ENCODE data around the gene FHOD1. TPM values are rescaled to one million over a fixed set of nuclear protein-coding genes. Genes with fewer than 3 reads are reported as not detected.
A peak's percentile ranks its signal among the peaks of the same experiment; 100 is the strongest.

The FHOD1 gene
- polyA plus RNA-seq, 1 of the 3 experiments (the other 2 are of a cell fraction), result 70.9 TPM

GRCh38 chr16:67283039-67283825 is 36.0 kb upstream of the FHOD1 start:
- Histone ChIP-seq H3K4me2 (no peak overlapping the region), H3F3A (replicated peaks; ENCODE audit: insufficient read depth) (peaks cover 9% of the 10 kb centered on the region), H3K27me3 (ENCODE audit: insufficient read depth) (no peaks in the 10 kb centered on the region), H3K9me3 (no peaks in the 10 kb centered on the region), H3K9me2 (no peaks in the 10 kb centered on the region), H3K9ac (no peak overlapping the region), H3K4me1 (ENCODE audit: control insufficient read depth in 1 of 2, insufficient read depth in 2 of 2, low read depth in 1 of 2, low read length in 1 of 2) (peaks cover 11 to 40% of the 10 kb centered on the region in 2 experiments; a peak in 2 of 4 replicates), H3K36me3 (replicated peaks in 1 of 2; ENCODE audit: control insufficient read depth in 1 of 2, insufficient read depth in 2 of 2, low read length in 1 of 2) (peaks cover 14 to 35% of the 10 kb centered on the region in 2 experiments), H3K79me2 (ENCODE audit: insufficient read depth) (peaks cover 18% of the 10 kb centered on the region), H3K4me3 (ENCODE audit: low read depth in 2 of 2, low read length in 1 of 2) (no peak overlapping the region), H4K20me1 (ENCODE audit: insufficient read depth) (no peaks in the 10 kb centered on the region), H3K27ac (ENCODE audit: low read depth in 2 of 2, low read length in 1 of 2) (no peak overlapping the region), H2AFZ (ENCODE audit: low read depth) (no peak overlapping the region)
- ChIA-PET POLR2A (no interaction called here), CTCF (interaction anchor here (1.0 to 4.4 kb wide), 5 partner anchors 10 to 329 kb away, joined by 3 to 24 read pairs (median 8); partner anchors contain the start of genes KCTD19 and LRRC36)
- 92% methylated on average over 7 of the region's 7 CpGs for WGBS (ENCODE audit: low lambda C conversion rate)
- DNase-seq, result no peak
- TF ChIP-seq RFX5 (IDR thresholded peaks at IDR 0.05; ENCODE audit: low read length) (no peak), SMC3 (IDR thresholded peaks at IDR 0.05; ENCODE audit: low read depth, low read length) (no peak), IRF3 (IDR thresholded peaks at IDR 0.05; ENCODE audit: low read depth, low read length) (no peak), POLR2AphosphoS5 (IDR thresholded peaks at IDR 0.05; ENCODE audit: low read depth, low read length) (no peak), CTCF (IDR thresholded peaks at IDR 0.05) (peak; percentile 18)

- Histone ChIP-seq H3K27ac (ENCODE audit: low read depth in 2 of 2, low read length in 1 of 2) (no peak overlapping the region), H3K79me2 (ENCODE audit: insufficient read depth) (peaks cover 18% of the 10 kb centered on the region), H3K36me3 (replicated peaks in 1 of 2; ENCODE audit: control insufficient read depth in 1 of 2, insufficient read depth in 2 of 2, low read length in 1 of 2) (peaks cover 14 to 35% of the 10 kb centered on the region in 2 experiments), H2AFZ (ENCODE audit: low read depth) (no peak overlapping the region), H3K9me3 (no peaks in the 10 kb centered on the region), H3K9me2 (no peaks in the 10 kb centered on the region), H3F3A (replicated peaks; ENCODE audit: insufficient read depth) (peaks cover 16% of the 10 kb centered on the region), H3K9ac (no peak overlapping the region), H4K20me1 (ENCODE audit: insufficient read depth) (no peaks in the 10 kb centered on the region), H3K4me3 (ENCODE audit: low read depth in 2 of 2, low read length in 1 of 2) (no peak overlapping the region), H3K4me2 (no peak overlapping the region), H3K27me3 (ENCODE audit: insufficient read depth) (no peaks in the 10 kb centered on the region), H3K4me1 (ENCODE audit: control insufficient read depth in 1 of 2, insufficient read depth in 2 of 2, low read depth in 1 of 2, low read length in 1 of 2) (peaks cover 16 to 48% of the 10 kb centered on the region in 2 experiments; a peak in 3 of 4 replicates)
- WGBS (ENCODE audit: low lambda C conversion rate), result 98% methylated on average over 8 of the region's 10 CpGs
- no peak for DNase-seq
- CTCF ChIA-PET, result interaction anchor here (0.9 to 4.4 kb wide), 7 partner anchors 14 to 329 kb away, joined by 3 to 24 read pairs (median 5); partner anchors contain the start of genes KCTD19, LRRC36, NOL3 and ZDHHC1
- TF ChIP-seq JUND (IDR thresholded peaks at IDR 0.05) (no peak), TAF1 (IDR thresholded peaks at IDR 0.05; ENCODE audit: borderline replicate concordance, low read depth, low read length) (no peak), PBX3 (IDR thresholded peaks at IDR 0.05) (no peak), NFIC (IDR thresholded peaks at IDR 0.05; ENCODE audit: borderline replicate concordance) (no peak), MEF2A (IDR thresholded peaks at IDR 0.05; ENCODE audit: borderline replicate concordance, low read depth) (no peak), GABPA (IDR thresholded peaks at IDR 0.05; ENCODE audit: low read depth) (no peak), SMC3 (IDR thresholded peaks at IDR 0.05; ENCODE audit: low read depth, low read length) (no peak), RFX5 (IDR thresholded peaks at IDR 0.05; ENCODE audit: low read length) (no peak), FOXM1 (IDR thresholded peaks at IDR 0.05; ENCODE audit: low read depth) (no peak), MXI1 (IDR thresholded peaks at IDR 0.05; ENCODE audit: low read depth, low read length) (no peak), FOSL2 (IDR thresholded peaks at IDR 0.05; ENCODE audit: borderline replicate concordance, low read depth) (no peak)
- POLR2A ChIA-PET, result interaction anchor here (1.3 kb wide), 1 partner anchor 26 kb away, joined by 3 read pairs; no protein-coding TSS in a partner anchor
Observed at GRCh38 chr16:67282447-67282805, 35.1 kb upstream of the FHOD1 start.
